Keratinocyte (primary cell): ENCODE data around the gene PRR14L. TPM values are rescaled to one million over a fixed set of nuclear protein-coding genes. Genes with fewer than 3 reads are reported as not detected.

Experiments used
- DNase-seq: peaks from one replicate; pipeline ENCODE4 v3.0.0-alpha.2; 2011; ENCODE audit warnings: low read depth, missing footprints, low spot score
- FAIRE-seq: peaks from 2 replicates; lab custom pipeline; 2011; peaks lifted over from hg19 to GRCh38; lab: Jason Lieb, UNC
- H2AFZ ChIP-seq: 2 replicates; pipeline ENCODE4 v1.6.0; 2012; ENCODE audit warnings: low read length, control low read depth, inconsistent platforms; ENCODE audit not compliant: control insufficient read depth
- H3K27ac ChIP-seq: 2 replicates; pipeline ENCODE4 v1.5.1; 2011; ENCODE audit warnings: low read length; ENCODE audit not compliant: control insufficient read depth, insufficient read depth
- H3K27me3 ChIP-seq: 3 replicates; pipeline ENCODE4 v1.6.0; 2011; ENCODE audit warnings: low read length; ENCODE audit not compliant: control insufficient read depth, insufficient read depth; ENCODE audit errors: extremely low read depth
- H3K36me3 ChIP-seq, 2 experiments: 2 replicates in 1 of 2; 3 replicates in 1 of 2; pipeline ENCODE4 v1.5.1; 2011; ENCODE audit warnings: low read length in 2 of 2, mild to moderate bottlenecking in 1 of 2; ENCODE audit not compliant: control insufficient read depth in 2 of 2, insufficient read depth in 2 of 2; ENCODE audit errors: extremely low read depth in 1 of 2
- H3K4me1 ChIP-seq: 3 replicates; pipeline ENCODE4 v1.5.1; 2011; ENCODE audit warnings: low read length; ENCODE audit not compliant: control insufficient read depth, insufficient read depth; ENCODE audit errors: extremely low read depth
- H3K4me2 ChIP-seq: 3 replicates; pipeline ENCODE4 v1.6.0; 2011; ENCODE audit warnings: low read depth, low read length; ENCODE audit not compliant: control insufficient read depth, insufficient read depth; ENCODE audit errors: extremely low read depth
- H3K4me3 ChIP-seq, 3 experiments: fragments of 200-600 bp in 1 of 3; sonication (generic) in 1 of 3; 2 replicates in 2 of 3; 3 replicates in 1 of 3; pipeline ENCODE4 v1.5.1; 2011 to 2016; ENCODE audit warnings: low read length in 3 of 3, mild to moderate bottlenecking in 3 of 3, control low read depth in 2 of 3, inconsistent platforms in 1 of 3, low read depth in 1 of 3, mixed read lengths in 1 of 3, mixed run types in 1 of 3, moderate library complexity in 1 of 3; ENCODE audit not compliant: control insufficient read depth in 2 of 3, insufficient read depth in 2 of 3; ENCODE audit errors: extremely low read depth in 1 of 3
- H3K79me2 ChIP-seq: 2 replicates; pipeline ENCODE4 v1.6.0; 2012; ENCODE audit warnings: low read length; ENCODE audit not compliant: control insufficient read depth, insufficient read depth
- H3K9ac ChIP-seq: 3 replicates; pipeline ENCODE4 v1.6.0; 2011; ENCODE audit warnings: low read length; ENCODE audit not compliant: control insufficient read depth, insufficient read depth; ENCODE audit errors: extremely low read depth
- H3K9me1 ChIP-seq: 3 replicates; pipeline ENCODE4 v1.6.0; 2011; ENCODE audit warnings: low read length; ENCODE audit not compliant: control insufficient read depth, insufficient read depth; ENCODE audit errors: extremely low read depth
- H3K9me3 ChIP-seq: 2 replicates; pipeline ENCODE4 v1.5.1; 2012; ENCODE audit warnings: low read depth, low read length; ENCODE audit not compliant: control insufficient read depth
- H4K20me1 ChIP-seq: 3 replicates; pipeline ENCODE4 v1.6.0; 2011; ENCODE audit warnings: low read length; ENCODE audit not compliant: control insufficient read depth, insufficient read depth; ENCODE audit errors: extremely low read depth
- EZH2 ChIP-seq: IDR thresholded peaks from one replicate; pipeline ENCODE4 v1.6.1; 2012; ENCODE audit warnings: inconsistent platforms, mild to moderate bottlenecking, low read length, moderate library complexity
- dilution Hi-C: fragments of 300-500 bp; cut with MboI; formaldehyde crosslinking; loops from one replicate; pipeline ENCODE4 v1.7.0; 2020; ENCODE audit warnings: low sequenced_read_pairs; ENCODE audit not compliant: extremely low pct_ligation_motif_present
- polyA plus RNA-seq, 5 experiments: library from polyadenylated mRNA; depleted of rRNA in 3 of 5; stranded (reverse) in 3 of 5; stranded (forward) in 1 of 5; unstranded in 1 of 5; fragments of >200 nt; gene quantifications; 1 replicate in 1 of 5; 2 replicates in 3 of 5; 3 replicates in 1 of 5; pipeline versions ENCODE4 v1.2.1 to v1.2.3, GENCODE V29; 2011 to 2012; ENCODE audit warnings: missing spikeins in 2 of 5, low read depth in 1 of 5, low replicate concordance in 1 of 5
- TF ChIP-seq, protein P1 (sequence below), 3 experiments: IDR thresholded peaks in 1 of 3; conservative IDR thresholded peaks in 1 of 3; optimal IDR thresholded peaks in 1 of 3; 2 replicates in 2 of 3; 3 replicates in 1 of 3; pipeline versions ENCODE3 to v1.5.1; 2011; ENCODE audit warnings: low read length in 3 of 3, mild to moderate bottlenecking in 3 of 3, moderate library complexity in 2 of 3, control low read depth in 1 of 3, inconsistent platforms in 1 of 3; ENCODE audit not compliant: insufficient read depth in 2 of 3; ENCODE audit errors: extremely low read depth in 1 of 3

PRR14L gene
- polyA plus RNA-seq, 1 donor (not counting 4 experiments of a cell fraction or from before 2014, with no cell fraction given), result 13.6 TPM

DNA sequence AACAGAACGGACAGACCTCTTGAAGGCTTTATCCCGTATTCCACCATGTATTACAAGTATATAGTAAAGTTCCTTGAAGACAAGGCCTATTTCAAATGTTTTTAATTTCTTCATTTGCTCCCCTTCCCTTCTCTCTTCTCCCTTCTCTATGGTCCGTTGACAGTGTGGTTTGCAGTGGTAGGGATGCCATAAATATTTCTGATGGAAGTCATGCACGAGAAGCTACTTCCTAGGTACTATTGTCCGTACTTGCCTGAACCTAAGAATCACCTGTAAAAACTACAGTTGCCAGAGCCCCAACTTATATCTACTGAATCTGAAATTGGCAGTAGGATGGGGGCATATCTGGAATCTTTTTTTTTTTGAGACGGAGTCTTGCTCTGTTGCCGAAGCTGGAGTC lies 90.7 kb downstream of the PRR14L start:
- dilution Hi-C loops, result no loop called here
- Histone ChIP-seq H3K27me3 (no peaks in the 10 kb centered on the region), H3K27ac (peak overlapping the region; percentile 99), H3K9me3 (no peaks in the 10 kb centered on the region), H3K4me3 (peak overlapping the region in 2 of 3 experiments; percentile 24 to 98), H3K9ac (peak overlapping the region; percentile 98), H3K79me2 (peaks cover 64% of the 10 kb centered on the region), H3K9me1 (no peaks in the 10 kb centered on the region), H3K4me2 (peak overlapping the region; percentile 83), H3K4me1 (peaks cover 32% of the 10 kb centered on the region), H4K20me1 (no peaks in the 10 kb centered on the region), H3K36me3 (peaks cover 0 to 4% of the 10 kb centered on the region in 2 experiments), H2AFZ (no peak overlapping the region)
- TF ChIP-seq EZH2, result no peak
- TF ChIP-seq, protein P1, sequence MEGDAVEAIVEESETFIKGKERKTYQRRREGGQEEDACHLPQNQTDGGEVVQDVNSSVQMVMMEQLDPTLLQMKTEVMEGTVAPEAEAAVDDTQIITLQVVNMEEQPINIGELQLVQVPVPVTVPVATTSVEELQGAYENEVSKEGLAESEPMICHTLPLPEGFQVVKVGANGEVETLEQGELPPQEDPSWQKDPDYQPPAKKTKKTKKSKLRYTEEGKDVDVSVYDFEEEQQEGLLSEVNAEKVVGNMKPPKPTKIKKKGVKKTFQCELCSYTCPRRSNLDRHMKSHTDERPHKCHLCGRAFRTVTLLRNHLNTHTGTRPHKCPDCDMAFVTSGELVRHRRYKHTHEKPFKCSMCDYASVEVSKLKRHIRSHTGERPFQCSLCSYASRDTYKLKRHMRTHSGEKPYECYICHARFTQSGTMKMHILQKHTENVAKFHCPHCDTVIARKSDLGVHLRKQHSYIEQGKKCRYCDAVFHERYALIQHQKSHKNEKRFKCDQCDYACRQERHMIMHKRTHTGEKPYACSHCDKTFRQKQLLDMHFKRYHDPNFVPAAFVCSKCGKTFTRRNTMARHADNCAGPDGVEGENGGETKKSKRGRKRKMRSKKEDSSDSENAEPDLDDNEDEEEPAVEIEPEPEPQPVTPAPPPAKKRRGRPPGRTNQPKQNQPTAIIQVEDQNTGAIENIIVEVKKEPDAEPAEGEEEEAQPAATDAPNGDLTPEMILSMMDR (optimal IDR thresholded peaks at IDR 0.05 in 1 of 3, IDR thresholded peaks at IDR 0.05 in 1 of 3, conservative IDR thresholded peaks at IDR 0.05 in 1 of 3; ENCODE audit: extremely low read depth in 1 of 3, insufficient read depth in 2 of 3, low read length in 3 of 3), result no peak
- DNase-seq (no peak), FAIRE-seq (peak; percentile 59)

DNA sequence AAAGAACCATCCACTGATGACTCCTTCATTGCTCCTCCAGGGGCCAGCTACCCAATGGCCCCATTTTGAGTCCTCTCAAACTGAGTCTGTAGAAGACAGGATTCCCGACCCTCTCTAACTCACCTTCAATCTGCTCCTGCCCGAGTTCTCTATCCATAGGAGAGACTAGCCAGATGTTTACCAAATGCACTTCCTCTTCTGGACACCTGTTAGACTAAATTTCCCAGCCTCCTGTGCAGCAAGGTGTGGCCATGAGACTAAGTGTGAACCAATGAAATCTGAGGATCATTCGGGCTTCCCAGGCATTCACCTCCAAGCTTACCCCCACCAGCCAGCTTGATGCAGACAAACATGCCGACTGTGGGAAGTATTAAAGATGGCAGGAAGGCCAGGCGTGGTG lies 95.5 kb downstream of the PRR14L start:
- Histone ChIP-seq H3K4me2 (no peak overlapping the region), H3K4me1 (peaks cover 40% of the 10 kb centered on the region), H3K36me3 (peaks cover 1 to 10% of the 10 kb centered on the region in 2 experiments), H3K9me1 (no peaks in the 10 kb centered on the region), H3K9me3 (no peaks in the 10 kb centered on the region), H4K20me1 (no peaks in the 10 kb centered on the region), H2AFZ (no peak overlapping the region), H3K27ac (no peak overlapping the region), H3K9ac (no peak overlapping the region), H3K79me2 (peaks cover 89% of the 10 kb centered on the region), H3K4me3 (no peak overlapping the region), H3K27me3 (no peaks in the 10 kb centered on the region)
- FAIRE-seq (no peak), DNase-seq (no peak)
- dilution Hi-C loops, result no loop called here
- TF ChIP-seq, protein P1 (optimal IDR thresholded peaks at IDR 0.05 in 1 of 3, IDR thresholded peaks at IDR 0.05 in 1 of 3, conservative IDR thresholded peaks at IDR 0.05 in 1 of 3; ENCODE audit: extremely low read depth in 1 of 3, insufficient read depth in 2 of 3, low read length in 3 of 3), result no peak
- no peak for TF ChIP-seq EZH2
